ENCODE results near the gene SLC17A5.

The SLC17A5 gene

DNA sequence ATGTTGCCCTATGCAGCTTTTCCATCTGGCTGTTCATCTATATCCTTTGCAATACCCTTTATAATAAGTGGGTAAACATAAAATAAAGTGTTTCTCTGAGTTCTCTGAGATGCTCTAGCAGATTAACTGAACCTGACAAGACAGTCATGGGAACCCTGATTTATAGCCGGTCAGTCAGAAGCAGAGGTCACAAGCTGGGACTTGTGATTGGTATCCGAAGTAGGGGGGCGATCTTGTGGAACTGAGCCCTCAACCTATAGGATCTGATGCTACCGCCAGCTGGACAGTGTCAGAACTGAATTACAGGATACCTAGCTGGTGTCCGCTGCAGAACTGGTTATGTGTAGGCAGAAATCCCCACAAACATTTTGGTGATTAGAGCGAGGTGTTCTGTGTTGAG, 39.0 kb downstream of the SLC17A5 start:
- TF ChIP-seq EZH2phosphoT487 (IDR thresholded peaks at IDR 0.05; ENCODE audit: low read length) = no peak
- no peak for TF ChIP-seq EZH2 (optimal IDR thresholded peaks at IDR 0.05; ENCODE audit: low read depth, low read length)
- TF ChIP-seq, protein P1, sequence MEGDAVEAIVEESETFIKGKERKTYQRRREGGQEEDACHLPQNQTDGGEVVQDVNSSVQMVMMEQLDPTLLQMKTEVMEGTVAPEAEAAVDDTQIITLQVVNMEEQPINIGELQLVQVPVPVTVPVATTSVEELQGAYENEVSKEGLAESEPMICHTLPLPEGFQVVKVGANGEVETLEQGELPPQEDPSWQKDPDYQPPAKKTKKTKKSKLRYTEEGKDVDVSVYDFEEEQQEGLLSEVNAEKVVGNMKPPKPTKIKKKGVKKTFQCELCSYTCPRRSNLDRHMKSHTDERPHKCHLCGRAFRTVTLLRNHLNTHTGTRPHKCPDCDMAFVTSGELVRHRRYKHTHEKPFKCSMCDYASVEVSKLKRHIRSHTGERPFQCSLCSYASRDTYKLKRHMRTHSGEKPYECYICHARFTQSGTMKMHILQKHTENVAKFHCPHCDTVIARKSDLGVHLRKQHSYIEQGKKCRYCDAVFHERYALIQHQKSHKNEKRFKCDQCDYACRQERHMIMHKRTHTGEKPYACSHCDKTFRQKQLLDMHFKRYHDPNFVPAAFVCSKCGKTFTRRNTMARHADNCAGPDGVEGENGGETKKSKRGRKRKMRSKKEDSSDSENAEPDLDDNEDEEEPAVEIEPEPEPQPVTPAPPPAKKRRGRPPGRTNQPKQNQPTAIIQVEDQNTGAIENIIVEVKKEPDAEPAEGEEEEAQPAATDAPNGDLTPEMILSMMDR (IDR thresholded peaks at IDR 0.05; ENCODE audit: low read length) = no peak
- Histone ChIP-seq H4K20me1 (ENCODE audit: insufficient read depth, low read length) (no peaks in the 10 kb centered on the region), H3K9me2 (replicated peaks; ENCODE audit: insufficient read depth, low read length) (no peaks in the 10 kb centered on the region), H3F3A (ENCODE audit: insufficient read depth, low read length) (no peaks in the 10 kb centered on the region), H2AFZ (ENCODE audit: low read length) (no peak overlapping the region), H3K4me1 (ENCODE audit: low read length) (no peaks in the 10 kb centered on the region), H3K9ac (ENCODE audit: low read length) (no peak overlapping the region), H3K27ac (ENCODE audit: low read length) (no peak overlapping the region), H3K9me3 (replicated peaks; ENCODE audit: insufficient read depth, low read length) (no peaks in the 10 kb centered on the region), H3K36me3 (replicated peaks; ENCODE audit: insufficient read depth, low read length) (no peaks in the 10 kb centered on the region), H3K4me2 (ENCODE audit: low read depth, low read length) (no peak overlapping the region), H3K4me3 (ENCODE audit: low read length) (no peak overlapping the region), H3K79me2 (ENCODE audit: low read length) (no peaks in the 10 kb centered on the region), H3K27me3 (replicated peaks; ENCODE audit: insufficient read depth, low read length) (no peaks in the 10 kb centered on the region)
- no peak for DNase-seq

DNA sequence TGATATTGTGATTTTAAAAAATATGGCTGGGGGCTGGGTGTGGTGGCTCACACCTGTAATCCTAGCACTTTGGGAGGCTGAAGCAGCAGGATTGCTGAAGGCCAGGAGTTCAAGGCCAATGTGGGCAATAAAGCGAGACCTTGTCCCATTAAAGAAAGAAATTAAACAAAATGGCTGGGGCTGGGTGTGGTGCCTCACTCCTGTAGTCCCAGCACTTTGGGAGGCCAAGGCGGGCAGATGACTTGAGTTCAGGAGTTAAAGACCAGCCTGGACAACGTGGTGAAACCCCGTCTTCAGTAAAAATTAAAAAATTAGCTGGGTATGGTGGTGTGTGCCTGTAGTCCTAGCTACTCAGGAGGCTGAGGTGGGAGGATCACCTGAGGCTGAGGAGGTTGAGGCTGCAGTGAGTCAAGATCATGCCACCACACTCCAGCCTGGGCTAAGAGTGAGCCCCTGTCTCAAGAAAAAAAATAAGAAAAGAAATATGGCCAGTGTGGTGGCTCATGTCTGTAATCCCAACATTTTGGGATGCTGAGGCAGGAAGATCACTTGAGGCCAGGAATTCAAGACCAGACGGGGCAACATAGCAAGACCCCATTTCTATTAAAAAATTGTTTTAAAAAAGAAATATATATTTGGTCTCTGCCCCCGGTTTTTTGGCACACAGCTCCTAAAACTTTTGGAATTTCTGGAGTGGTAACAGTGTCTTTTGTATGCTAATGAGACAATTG, 39.8 kb downstream of the SLC17A5 start:
- Histone ChIP-seq H3K4me2 (ENCODE audit: low read depth, low read length) (no peak overlapping the region), H3K4me1 (ENCODE audit: low read length) (no peaks in the 10 kb centered on the region), H3K9ac (ENCODE audit: low read length) (no peak overlapping the region), H3K27me3 (replicated peaks; ENCODE audit: insufficient read depth, low read length) (no peaks in the 10 kb centered on the region), H3K79me2 (ENCODE audit: low read length) (no peaks in the 10 kb centered on the region), H3K4me3 (ENCODE audit: low read length) (no peak overlapping the region), H2AFZ (ENCODE audit: low read length) (no peak overlapping the region), H3K9me2 (replicated peaks; ENCODE audit: insufficient read depth, low read length) (no peaks in the 10 kb centered on the region), H4K20me1 (ENCODE audit: insufficient read depth, low read length) (no peaks in the 10 kb centered on the region), H3K9me3 (replicated peaks; ENCODE audit: insufficient read depth, low read length) (no peaks in the 10 kb centered on the region), H3K36me3 (replicated peaks; ENCODE audit: insufficient read depth, low read length) (no peaks in the 10 kb centered on the region), H3K27ac (ENCODE audit: low read length) (no peak overlapping the region), H3F3A (ENCODE audit: insufficient read depth, low read length) (no peaks in the 10 kb centered on the region)
- TF ChIP-seq EZH2 (optimal IDR thresholded peaks at IDR 0.05; ENCODE audit: low read depth, low read length) = no peak
- TF ChIP-seq, protein P1 (IDR thresholded peaks at IDR 0.05; ENCODE audit: low read length) = no peak
- no peak for TF ChIP-seq EZH2phosphoT487 (IDR thresholded peaks at IDR 0.05; ENCODE audit: low read length)
- no peak for DNase-seq

GRCh38 chr6:73612611-73613010, 41.2 kb downstream of the SLC17A5 start:
- H2AFZ ChIP-seq (ENCODE audit: low read length) = no peak overlapping the region
- TF ChIP-seq, protein P1 (IDR thresholded peaks at IDR 0.05; ENCODE audit: low read length) = no peak
- no peak for TF ChIP-seq EZH2phosphoT487 (IDR thresholded peaks at IDR 0.05; ENCODE audit: low read length)
- no peak for TF ChIP-seq EZH2 (optimal IDR thresholded peaks at IDR 0.05; ENCODE audit: low read depth, low read length)
- H3K9me3 ChIP-seq (replicated peaks; ENCODE audit: insufficient read depth, low read length) = no peaks in the 10 kb centered on the region
- H3K27me3 ChIP-seq (replicated peaks; ENCODE audit: insufficient read depth, low read length) = no peaks in the 10 kb centered on the region
- no peaks in the 10 kb centered on the region for H3K36me3 ChIP-seq (replicated peaks; ENCODE audit: insufficient read depth, low read length)
- H3K4me3 ChIP-seq (ENCODE audit: low read length) = no peak overlapping the region
- H3K79me2 ChIP-seq (ENCODE audit: low read length) = no peaks in the 10 kb centered on the region
- H4K20me1 ChIP-seq (ENCODE audit: insufficient read depth, low read length) = no peaks in the 10 kb centered on the region
- no peaks in the 10 kb centered on the region for H3K9me2 ChIP-seq (replicated peaks; ENCODE audit: insufficient read depth, low read length)
- DNase-seq = no peak
- no peak overlapping the region for H3K27ac ChIP-seq (ENCODE audit: low read length)
- no peaks in the 10 kb centered on the region for H3F3A ChIP-seq (ENCODE audit: insufficient read depth, low read length)
- no peak overlapping the region for H3K4me2 ChIP-seq (ENCODE audit: low read depth, low read length)
- H3K4me1 ChIP-seq (ENCODE audit: low read length) = no peaks in the 10 kb centered on the region
- no peak overlapping the region for H3K9ac ChIP-seq (ENCODE audit: low read length)

Data from MM.1S (cell line).